Activated T-cell treated with anti-CD3 and anti-CD28 coated beads for 48 hours (primary cell): ENCODE results near the gene PDZD4.

Experiments
- DNase-seq: peaks from one replicate; pipeline ENCODE4 v3.0.0-alpha.2; 2020; ENCODE audit warnings: low read depth

Gene PDZD4

GRCh38 chrX:153805436-153805835 is 24.9 kb downstream of the PDZD4 start:
- DNase-seq = no peak

GRCh38 chrX:153804621-153805020 is 25.7 kb downstream of the PDZD4 start:
- no peak for DNase-seq

GRCh38 chrX:153804100-153804595 is 26.2 kb downstream of the PDZD4 start:
- no peak for DNase-seq

DNA sequence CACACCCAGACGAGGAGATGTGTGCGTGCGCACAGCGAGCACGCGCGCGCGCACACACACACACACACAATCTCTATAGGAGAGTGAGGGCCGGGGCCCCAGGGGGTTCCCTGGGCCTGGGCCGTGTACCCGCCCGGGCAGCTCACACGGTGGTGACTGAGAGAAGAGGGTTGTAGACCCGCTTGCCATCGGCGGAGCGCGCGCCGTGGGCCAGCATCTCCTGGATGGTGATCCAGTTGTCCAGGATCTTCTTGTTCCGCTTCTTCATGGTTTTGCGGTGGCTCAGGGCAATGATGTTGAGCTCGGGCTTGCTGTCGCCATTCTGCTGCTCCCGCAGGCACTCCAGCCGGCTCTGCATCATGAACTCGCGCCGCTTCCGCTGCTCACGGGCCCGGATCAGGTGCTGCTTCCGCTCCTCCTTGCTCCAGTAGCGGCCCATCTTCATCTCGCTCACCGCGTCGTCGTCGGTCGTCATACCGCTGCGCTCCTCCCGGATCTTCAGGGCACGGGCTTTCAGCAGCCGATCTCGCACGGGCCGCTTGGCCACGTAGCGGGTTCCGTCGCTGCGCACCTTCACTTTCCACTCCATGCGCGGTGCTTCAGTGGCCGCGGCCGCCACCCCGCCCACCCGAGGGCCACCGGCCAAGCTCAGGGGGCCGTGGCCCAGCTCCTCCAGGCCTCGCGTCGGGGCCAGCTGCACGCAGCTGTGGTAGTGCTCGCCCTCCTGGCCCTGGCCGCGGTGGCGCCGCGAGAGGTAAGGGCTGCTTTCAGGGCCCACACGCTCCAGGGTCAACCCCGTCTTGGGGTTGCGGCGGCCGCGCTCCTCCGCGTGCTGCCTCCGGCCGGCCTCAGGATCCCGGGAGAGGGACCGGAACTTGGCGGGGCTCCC is 26.9 kb downstream of the PDZD4 start:
- DNase-seq = no peak

- DNase-seq = no peak
Observed at GRCh38 chrX:153802513-153803045, 27.8 kb downstream of the PDZD4 start.

DNA sequence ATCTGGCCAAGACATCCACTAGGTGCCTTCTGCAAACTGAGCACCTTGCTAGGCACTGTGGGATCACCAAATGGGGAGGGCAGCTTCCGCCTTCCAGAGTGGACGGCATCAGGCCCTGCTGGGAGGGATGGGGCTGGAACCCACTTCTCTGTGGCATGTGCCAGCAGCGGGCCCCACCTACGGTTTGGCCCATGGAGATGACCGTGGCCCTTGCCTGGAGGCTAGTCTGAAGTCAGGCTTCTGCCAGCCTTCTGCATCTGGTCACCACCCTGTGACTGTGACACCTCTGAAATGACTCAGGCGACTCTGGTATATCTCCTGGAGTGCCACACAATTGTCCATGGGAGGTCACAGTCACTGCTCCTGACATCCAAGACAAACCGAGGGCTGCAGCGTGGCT is 28.7 kb downstream of the PDZD4 start:
- DNase-seq = no peak

- no peak for DNase-seq
Observed at GRCh38 chrX:153800746-153801145, 29.6 kb downstream of the PDZD4 start.

- DNase-seq = no peak
Observed at GRCh38 chrX:153800177-153800722, 30.1 kb downstream of the PDZD4 start.

GRCh38 chrX:153799326-153799725 is 31.0 kb downstream of the PDZD4 start:
- no peak for DNase-seq

DNA sequence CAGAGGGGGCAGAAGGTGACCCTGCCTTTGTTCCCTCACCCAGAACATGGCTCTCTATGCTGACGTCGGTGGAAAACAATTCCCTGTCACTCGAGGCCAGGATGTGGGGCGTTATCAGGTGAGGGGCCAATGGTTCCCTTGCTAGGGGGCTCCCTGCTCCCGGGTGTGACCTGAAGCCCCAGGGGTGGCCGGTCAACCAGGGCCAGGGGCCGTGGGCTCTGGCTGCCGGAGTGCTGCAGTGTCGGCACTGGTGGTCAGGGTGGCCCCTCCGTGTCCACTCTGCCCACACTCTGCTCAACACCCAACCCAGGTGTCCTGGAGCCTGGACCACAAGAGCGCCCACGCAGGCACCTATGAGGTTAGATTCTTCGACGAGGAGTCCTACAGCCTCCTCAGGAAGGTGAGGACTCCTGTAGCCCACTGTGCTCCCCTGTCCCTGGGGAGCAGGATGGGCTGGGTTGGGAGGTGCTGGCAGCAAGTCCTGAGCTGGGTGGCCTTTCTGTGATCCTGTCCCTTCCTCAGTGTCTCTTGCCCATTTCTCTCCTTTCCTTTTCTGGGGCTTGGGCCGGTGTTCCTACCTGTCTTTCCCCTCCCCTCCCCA is 32.8 kb downstream of the PDZD4 start:
- DNase-seq = no peak

DNA sequence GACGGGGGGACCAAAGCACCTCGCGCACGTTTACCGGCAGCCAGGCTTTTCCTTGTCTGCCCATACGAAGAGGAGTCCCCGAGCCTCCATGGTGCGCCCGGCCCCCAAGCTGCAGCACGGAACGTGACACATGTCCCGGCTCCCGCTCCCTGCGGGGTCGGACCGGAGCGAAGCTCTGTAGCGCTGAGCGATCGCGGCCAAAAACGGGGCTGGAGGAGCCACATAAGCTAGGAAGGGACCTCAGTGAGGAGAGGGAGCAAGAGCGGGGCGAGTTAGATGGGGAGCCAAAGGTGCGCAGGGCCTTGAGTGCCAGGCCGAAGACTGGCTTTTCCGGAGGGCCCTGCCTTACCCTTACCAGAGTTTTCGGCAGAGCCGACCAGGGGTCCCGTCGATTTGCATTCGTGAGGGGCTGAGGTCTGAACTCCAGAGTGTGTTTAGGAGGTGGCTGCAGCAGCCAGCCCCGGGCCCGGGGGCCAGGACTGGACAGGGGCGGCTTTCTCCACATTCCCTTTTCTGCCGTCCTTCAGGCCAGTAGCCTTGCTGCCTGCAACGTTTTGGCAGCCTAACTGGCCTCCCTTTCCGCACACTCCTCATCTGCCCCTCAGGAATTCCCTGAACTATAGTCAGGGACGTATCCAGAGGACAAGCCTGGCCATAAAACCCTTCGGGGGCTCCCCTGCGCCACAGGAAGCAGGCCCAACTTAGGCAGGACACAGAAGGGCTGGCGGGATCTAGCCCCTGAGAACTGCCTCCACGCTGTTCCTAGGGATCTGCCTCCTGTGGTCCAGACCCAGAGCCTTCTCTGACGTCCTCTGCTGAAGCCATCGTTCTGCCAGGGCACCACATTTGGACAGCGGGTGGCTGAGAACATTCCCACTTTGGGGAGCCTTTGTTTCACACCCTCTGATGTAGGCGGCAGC is 35.2 kb downstream of the PDZD4 start:
- no peak for DNase-seq

- DNase-seq = peak; percentile 90
Observed at GRCh38 chrX:153794018-153794896, 36.1 kb downstream of the PDZD4 start, which contains the start of the genes IDH3G and SSR4. TSS of gene IDH3G (minus strand) at chrX:153794375. CDS start at chrX:153794326, 49 bp downstream. TSS of gene SSR4 (plus strand) at chrX:153794668. CDS start at chrX:153794688, 20 bp downstream.

DNA sequence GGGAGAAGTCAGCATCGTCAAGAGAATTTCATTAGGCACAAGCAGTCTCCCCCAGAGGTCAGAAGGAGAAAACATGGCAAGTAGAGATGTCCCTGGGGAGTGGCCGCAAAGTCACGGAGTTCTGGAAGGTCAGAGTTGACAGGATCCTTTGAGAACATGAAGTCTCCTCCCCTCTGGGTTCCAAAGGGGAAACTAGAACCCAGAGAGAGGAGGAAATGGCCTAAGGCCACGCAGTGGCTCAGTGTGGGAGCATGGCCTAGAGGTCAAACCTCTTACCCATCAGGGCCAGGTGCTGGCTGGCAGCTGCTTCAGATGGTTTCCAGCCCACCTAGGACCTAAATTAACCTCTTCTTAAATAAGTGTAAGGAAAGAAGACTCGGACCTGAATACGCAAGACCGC is 37.1 kb downstream of the PDZD4 start:
- no peak for DNase-seq

DNA sequence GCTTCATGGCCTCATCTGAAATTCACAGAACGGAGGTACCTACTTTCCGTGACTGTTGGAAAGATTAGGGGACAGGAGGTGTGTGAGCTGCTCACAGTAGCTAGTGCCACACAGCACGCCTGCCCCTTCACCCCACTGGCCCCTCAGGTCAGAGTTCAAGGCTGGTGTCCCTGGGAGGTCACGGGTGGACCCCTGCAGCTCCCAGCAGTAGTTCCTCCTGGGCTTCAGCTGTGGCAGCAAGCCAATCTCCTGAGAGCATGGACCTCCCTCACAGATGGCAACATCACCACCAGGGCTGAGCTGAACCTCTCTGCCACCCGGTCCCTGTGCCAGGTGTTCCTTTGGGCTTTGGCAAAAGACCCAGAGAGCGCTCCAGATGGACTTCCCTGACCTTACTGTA is 38.0 kb downstream of the PDZD4 start:
- no peak for DNase-seq

DNA sequence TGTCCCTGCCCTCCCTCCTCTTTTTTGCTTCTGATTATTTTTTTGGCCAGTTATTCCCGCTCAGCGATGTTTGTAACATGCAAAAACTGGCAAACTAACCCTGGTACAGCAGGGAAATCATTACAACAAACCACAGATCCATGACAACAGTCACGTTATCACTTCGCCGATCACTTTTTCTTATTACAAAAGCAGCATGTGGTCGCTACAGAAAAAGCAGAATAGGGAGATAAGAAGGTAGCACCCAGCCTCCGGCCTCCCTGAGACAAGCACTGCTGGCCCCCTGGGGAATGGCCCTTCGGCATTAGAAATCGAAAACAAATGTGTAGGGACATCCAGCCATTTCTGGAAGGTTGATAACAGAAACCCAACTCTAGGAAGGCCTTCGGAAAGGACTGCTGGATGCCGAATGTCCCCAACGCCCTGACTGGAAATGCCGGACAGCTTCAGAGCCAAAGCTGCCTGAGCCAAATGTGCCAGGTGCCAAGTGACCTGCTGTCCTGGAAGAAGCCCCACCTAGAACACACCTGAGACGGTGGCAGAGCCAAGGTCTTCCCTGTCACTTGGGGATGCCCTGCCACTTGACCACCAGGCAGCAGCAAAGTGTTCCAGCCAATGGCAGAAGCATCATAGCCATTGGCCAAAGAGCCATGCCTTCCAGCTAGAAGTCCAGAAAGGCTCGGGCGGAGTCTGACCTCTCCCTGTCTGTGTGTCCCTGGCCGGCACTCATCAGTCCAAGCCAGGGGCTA is 39.1 kb downstream of the PDZD4 start:
- no peak for DNase-seq

DNA sequence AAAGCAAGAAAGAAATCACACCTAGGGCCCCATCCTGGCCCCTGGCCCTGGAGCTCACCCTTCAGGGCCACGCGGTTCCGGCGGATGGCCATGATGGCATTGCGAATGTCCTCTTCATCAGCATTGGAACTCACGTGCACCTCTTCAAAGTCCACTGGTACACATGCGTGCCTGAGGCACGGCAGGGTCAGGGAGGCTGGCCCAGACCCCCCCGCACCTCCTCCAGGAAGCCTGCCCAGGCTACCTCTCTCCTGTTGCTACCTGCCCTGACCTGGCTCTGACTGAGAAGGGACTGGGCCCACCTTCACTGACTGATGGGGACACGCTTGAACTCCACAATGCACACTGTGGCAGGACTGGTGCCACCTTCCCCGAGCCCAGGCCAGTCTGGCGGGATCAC is 40.7 kb downstream of the PDZD4 start:
- no peak for DNase-seq

DNA sequence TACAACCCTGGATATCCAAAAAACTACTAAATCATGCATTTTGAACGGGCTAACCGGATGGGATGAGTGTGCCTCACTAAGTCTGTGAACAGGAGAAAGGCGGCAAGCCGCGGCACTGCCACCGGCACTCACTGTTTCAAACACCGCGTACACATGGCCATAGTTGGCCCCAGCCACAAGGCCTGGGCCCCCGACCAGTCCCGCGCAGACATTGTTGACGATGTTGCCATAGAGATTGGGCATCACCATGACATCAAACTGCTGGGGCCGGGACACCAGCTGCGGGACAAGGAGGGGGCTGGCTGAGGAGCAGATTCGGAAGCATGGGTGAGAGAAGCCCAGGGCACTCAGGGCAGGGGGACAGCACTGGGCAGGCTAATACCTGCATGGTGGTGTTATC is 43.7 kb downstream of the PDZD4 start:
- no peak for DNase-seq

DNA sequence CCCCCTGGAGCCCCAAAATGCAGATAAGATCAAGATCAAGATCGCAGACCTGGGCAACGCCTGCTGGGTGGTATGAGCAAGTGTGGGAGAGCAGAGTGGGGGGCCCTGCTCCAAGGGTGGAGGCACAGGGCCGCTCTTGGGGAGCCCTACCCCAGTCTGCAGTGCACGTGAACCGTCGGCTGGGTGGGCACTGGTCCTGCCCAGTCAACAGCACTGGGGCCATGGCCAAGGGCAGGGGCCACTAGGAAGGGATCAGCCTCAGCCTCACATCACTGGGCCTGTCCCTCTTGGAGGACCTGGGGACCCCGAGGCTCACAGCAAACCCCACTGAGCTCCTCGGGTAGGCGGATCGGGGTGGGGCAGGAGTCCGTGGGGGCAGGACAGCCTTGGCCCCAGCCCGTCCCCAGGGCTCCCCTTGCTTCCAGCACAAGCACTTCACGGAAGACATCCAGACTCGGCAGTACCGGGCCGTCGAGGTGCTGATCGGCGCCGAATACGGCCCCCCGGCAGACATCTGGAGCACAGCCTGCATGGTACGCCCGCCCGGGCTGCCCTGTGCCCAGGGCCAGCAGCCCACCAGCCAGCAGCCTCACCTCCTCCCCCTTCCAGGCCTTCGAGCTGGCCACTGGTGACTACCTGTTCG is 45.9 kb downstream of the PDZD4 start:
- DNase-seq = no peak

GRCh38 chrX:153783378-153784013 is 46.8 kb downstream of the PDZD4 start:
- DNase-seq = no peak
